Measurements from ENCODE around the gene DIO3. TPM values are rescaled to one million over a fixed set of nuclear protein-coding genes. Genes with fewer than 3 reads are reported as not detected.

DIO3 gene
- 1.6 TPM for total RNA-seq

DNA sequence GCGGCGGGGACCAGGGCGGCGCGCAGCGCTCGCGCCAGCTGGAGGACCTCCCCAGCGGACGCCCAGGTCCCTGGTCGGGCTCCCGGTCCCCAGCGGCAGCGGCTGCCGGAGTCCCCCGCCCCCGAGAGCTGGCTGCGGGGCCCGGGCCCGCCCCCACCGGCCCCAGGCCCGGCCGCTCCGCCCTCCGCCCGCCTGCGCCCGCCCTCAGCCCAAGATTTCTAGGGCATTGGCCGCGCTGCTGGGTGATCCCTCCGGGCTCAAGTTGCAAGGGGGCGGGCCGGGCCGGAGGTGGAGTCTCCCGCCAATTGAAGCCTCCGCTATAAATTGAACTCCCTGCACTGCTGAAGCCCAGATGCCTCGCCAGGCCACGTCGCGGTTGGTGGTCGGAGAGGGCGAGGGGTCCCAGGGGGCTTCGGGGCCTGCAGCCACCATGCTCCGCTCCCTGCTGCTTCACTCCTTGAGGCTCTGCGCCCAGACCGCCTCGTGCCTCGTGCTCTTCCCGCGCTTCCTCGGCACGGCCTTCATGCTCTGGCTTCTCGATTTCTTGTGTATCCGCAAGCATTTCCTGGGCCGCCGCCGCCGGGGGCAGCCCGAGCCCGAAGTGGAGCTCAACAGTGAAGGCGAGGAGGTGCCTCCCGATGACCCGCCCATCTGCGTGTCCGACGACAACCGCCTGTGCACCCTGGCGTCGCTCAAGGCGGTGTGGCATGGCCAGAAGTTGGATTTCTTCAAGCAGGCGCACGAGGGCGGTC, at the start of gene DIO3:
DIO3 (plus strand) TSS at position 351 of the 752 bp plus-strand sequence.
- intact Hi-C loops (cut with DNase I) = no loop called here
- DNase-seq (ENCODE audit: low spot score) = peak; percentile 69
- peak; percentile 48 for ATAC-seq

DNA sequence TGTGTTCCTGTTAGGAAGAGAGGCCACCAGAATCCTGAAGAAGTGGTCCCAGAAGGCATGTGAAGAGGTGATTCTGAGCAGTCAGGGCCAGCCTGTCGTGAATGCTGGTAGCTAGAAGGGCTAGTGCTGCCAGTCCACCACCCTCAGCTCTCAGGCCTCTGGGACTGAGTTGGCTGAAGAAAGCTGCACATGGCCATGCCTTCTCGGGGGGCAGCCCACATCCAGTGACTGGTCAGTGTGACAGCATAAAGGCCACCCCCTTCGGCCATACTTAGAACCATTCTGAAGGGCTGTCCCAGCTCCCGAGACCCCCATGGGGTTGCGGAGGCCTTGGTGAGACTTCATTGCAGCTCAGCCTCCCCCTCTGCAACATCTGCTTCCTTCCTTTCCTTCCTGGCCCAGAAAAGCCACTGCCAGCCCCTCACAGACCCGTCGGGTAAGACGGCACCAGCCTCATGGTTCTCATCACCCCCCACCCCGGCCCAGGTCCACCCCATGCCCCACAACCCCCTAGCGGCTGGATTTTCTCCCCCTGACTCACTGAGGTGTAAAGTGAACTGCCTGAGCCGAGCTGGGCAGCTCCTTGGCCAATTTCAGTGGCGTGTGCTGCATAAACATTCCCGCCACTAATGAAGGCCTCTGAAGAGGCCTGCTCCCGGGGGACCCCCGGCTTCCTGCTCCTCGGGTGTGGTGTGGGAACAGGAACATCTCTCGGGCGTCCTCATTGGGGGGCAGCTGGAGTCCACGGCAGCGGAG, 49.5 kb upstream of the DIO3 start:
- DNase-seq (ENCODE audit: low spot score) (no peak), ATAC-seq (peak; percentile 6)
- intact Hi-C loops (cut with DNase I) = no loop called here

DNA sequence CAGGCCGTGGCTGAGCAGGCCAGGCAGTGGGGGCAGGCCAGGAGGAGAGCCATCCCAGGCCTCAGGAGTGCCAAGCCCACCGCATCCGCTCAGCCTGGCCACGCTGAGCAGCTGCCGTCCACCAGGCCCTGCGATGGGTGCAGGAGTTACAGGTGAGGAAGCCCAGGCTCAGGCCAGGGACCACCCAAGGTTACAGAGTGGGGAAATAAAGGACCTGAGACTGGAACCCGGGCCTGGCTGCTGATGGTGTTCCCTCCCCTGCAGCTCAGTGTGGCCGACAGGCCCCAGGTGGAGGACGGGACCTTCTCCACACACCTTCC, 49.0 kb upstream of the DIO3 start:
- ATAC-seq (no peak), DNase-seq (ENCODE audit: low spot score) (no peak)
- intact Hi-C loops (cut with DNase I) = no loop called here

DNA sequence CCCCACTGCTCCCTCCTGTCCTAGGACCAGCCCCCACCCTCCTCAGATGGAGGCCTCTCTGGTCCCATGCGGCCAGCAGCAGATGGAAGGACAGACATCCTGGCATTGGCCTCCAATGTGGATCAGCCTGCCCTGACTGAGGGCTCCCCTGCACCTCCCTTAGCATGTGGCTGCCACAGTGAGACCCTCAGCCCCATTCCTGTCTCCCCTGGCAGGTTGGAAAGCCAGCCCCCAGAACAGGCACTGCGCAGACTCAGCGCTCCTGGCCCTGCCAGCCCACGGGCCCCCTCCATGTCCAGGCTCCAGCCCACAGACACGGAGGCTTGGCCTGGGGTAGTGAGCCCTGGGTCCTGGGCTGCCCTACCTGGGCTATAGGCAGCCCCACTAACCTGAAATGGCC, 47.2 kb upstream of the DIO3 start:
- ATAC-seq = no peak
- DNase-seq (ENCODE audit: low spot score) = no peak
- intact Hi-C loops (cut with DNase I) = no loop called here

- DNase-seq (ENCODE audit: low spot score) (no peak), ATAC-seq (no peak)
- intact Hi-C loops (cut with DNase I) = no loop called here
Observed at GRCh38 chr14:101516401-101516800, 44.9 kb upstream of the DIO3 start.

DNA sequence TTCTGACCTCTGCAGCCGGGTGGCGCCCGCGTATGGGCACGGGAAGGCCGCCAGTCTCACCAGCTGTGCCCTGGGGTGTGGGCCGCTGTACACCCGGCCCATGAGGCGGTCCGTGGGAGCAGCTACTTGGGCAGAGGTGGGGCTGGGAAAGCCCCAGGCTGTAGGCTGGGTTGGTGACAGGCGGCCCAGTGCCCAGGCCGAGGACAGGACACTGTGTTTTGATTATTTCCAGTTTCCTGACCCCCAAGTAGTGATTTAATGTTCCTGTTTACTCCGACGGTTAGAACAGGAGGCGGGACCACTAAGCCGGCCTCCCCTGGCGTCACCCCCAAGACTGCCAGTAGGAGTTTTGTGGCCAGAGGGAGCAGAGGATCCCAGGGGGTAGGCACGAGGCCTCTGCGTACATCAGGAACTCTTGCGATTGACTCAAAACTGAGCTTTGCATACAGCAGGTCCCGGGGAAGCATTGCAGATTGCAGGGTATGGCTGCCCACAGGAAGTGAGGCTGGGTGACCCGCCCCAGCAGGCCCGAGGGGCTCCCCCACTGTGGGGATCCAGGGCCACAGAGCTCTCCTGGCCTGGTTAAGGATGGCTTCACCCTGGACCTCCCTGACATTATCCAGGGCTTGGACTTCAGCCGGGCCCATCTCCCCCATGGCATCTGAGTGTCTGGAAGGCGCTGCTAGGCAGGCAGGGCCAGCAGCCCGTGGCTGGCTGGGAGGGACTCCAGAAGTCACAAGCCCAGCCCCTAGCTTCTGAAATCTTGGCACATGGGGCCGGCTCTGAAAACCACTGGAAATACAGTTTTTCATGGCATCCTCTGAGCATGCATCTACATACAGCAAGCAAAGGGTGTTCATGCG, 42.5 kb upstream of the DIO3 start:
- DNase-seq (ENCODE audit: low spot score) = no peak
- peak; percentile 75 for ATAC-seq
- intact Hi-C loops (cut with DNase I) = no loop called here

DNA sequence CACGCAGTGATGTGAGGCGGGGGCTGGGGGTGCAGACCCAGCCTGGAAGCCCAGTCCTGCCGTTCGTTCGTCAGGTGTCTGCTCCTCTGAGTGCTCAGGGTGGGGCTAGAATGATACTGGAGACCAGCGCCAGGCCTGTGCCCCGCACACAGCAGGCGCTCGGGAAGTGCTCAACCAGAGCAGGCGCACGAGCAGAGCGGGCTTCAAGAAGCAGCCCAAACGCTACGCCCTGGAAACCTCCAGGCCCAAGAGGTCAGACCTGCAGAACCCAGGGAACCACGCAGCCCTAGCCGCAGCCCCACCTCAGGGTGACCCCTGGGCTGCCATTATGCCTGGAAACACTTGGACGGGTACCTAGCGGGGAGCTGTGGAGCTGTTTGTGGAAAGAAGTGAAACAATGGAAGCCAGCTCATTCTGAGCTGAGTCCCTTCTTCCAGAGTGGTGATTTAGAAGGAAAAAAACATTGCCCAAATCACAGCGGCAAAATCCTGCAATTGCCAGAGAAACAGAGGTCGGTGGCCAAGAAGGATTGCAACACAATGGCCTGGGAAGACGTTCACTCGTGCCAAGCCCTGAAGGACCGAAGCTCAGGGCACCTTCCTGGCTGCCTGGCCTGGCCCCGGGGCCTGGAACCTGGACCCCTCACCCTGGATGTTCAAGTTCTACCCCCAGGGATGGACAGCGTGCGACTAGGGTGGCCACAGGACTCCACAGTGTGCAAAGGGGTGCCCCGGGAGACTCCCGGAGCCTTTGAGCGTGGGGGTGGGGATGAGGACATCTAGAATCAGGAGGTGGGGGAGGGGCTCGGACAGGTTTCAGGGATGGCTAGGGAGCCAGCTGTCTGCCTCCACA, 40.4 kb upstream of the DIO3 start:
- intact Hi-C loops (cut with DNase I) = no loop called here
- ATAC-seq (peak; percentile 64), DNase-seq (ENCODE audit: low spot score) (peak; percentile 73)

GRCh38 chr14:101521473-101521915, 39.8 kb upstream of the DIO3 start:
- ATAC-seq = peak; percentile 6
- intact Hi-C loops (cut with DNase I) = no loop called here
- DNase-seq (ENCODE audit: low spot score) = no peak

GRCh38 chr14:101521978-101522377, 39.3 kb upstream of the DIO3 start:
- DNase-seq (ENCODE audit: low spot score) = no peak
- ATAC-seq = no peak
- intact Hi-C loops (cut with DNase I) = no loop called here

GRCh38 chr14:101525640-101526527, 35.4 kb upstream of the DIO3 start:
- intact Hi-C loops (cut with DNase I) = no loop called here
- ATAC-seq (no peak), DNase-seq (ENCODE audit: low spot score) (no peak)

DNA sequence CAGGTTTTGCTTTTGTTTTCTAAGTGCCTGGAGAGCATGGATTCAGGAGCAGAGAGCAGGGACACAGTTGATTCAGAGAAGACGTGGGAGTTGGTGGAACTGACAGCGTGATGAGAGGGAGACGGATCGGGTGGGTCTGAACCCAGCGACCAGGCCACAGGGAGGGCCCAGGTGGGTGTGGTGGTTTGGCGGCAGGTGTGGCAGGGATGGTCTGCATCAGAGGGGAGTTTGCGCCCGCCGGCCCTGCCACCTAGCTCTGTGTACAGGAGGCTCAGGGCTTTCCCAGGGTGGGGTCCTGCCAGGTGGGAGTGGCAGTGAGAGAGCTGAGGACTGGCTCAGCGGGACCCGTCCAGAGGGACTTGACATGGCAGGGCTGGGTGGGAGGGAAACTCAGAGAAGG, 33.3 kb upstream of the DIO3 start:
- ATAC-seq (no peak), DNase-seq (ENCODE audit: low spot score) (no peak)
- intact Hi-C loops (cut with DNase I) = no loop called here

DNA sequence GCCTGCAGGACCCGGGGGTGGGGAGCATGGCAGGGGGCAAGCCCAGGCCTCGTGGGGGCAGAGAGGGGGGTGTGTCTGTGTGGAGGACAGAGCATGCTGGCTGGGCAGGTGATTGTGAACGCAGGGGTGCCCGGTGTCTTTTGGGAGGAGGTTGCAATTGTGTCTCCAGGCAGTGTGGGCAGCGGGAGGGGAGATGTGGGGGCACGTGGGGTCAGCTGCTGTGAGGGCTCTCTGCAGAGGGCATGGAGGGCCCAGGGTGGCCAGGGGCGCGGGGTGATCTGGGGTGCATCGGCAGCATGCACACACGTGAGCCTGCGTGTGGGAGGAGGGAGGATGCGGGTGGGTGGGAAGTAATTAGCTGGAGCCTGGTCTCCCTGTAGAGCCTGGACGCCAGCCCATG, 32.2 kb upstream of the DIO3 start:
- no peak for ATAC-seq
- no peak for DNase-seq (ENCODE audit: low spot score)
- intact Hi-C loops (cut with DNase I) = no loop called here

- intact Hi-C loops (cut with DNase I) = no loop called here
- ATAC-seq = no peak
- DNase-seq (ENCODE audit: low spot score) = no peak
Observed at GRCh38 chr14:101534198-101534597, 27.1 kb upstream of the DIO3 start.

GRCh38 chr14:101535232-101535631, 26.1 kb upstream of the DIO3 start:
- ATAC-seq = no peak

DNA sequence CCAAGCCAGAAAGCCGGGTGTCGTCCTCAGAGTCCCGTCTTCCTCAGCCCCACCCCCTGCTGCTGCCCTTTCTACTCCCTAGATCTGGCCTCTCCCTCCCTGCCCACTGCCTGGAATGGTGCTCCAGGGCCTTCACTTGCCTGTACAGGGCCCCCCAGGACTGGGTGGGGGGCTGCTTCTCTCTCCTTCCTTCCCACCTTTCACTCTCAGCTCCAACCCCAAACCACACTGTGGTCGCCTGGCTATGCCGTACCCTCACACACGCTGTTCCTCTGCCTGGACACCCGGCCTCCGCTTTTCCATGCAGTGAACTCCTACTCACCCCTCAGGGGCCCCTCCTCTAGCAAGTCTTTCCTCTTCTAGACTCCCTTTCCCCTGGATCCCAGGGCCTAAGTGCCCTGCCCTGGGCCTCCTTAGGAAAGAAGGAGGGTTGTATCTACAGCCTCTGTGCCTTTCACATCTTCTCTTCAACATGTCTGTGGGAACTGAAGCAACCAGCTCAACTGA, 25.5 kb upstream of the DIO3 start:
- no peak for ATAC-seq
- DNase-seq (ENCODE audit: low spot score) = no peak
- intact Hi-C loops (cut with DNase I) = no loop called here

More at GRCh38 chr14:101535232-101535631, 26.1 kb upstream of the DIO3 start:
- intact Hi-C loops (cut with DNase I) = no loop called here
- no peak for DNase-seq (ENCODE audit: low spot score)

GRCh38 chr14:101537286-101537685, 24.0 kb upstream of the DIO3 start:
- DNase-seq (ENCODE audit: low spot score) (no peak), ATAC-seq (no peak)
- intact Hi-C loops (cut with DNase I) = loop anchor here (1.0 kb wide), 1 partner anchor 47 kb away; no protein-coding TSS in a partner anchor

DNA sequence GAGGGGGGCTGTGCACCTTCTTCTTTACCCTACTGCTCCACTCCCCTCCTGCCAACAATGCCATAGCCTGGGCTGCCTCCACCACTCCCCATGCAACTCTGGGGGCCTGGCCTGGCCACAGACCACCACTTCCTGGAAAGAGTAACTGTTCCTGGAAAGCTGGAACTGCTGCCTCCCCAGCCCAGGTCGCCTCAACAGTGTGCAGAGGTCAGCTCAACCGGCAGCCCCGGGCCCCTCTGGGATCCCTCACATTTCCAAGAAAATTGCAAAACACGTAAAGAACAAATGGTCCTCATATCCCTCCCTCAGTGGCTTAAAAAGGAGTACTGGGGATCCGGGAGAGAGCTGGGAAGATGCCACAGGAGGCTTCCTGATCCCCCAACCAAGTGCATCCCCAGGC, 22.4 kb upstream of the DIO3 start:
- DNase-seq (ENCODE audit: low spot score) (no peak), ATAC-seq (peak; percentile 85)
- intact Hi-C loops (cut with DNase I) = no loop called here

GRCh38 chr14:101539880-101540279, 21.4 kb upstream of the DIO3 start:
- DNase-seq (ENCODE audit: low spot score) (no peak), ATAC-seq (no peak)
- intact Hi-C loops (cut with DNase I) = no loop called here

All from sciatic nerve (tissue), 2 donors.